ENCODE measurements around the gene PUS7L.

PUS7L gene

GRCh38 chr12:43795716-43796280 lies 37.2 kb upstream of the PUS7L start:
- WGBS = 79% methylated on average over 1 of the region's 2 CpGs
- Histone ChIP-seq H3K4me3 (ENCODE audit: insufficient read depth in 1 of 2, low read depth in 1 of 2, low read length in 2 of 2) (no peak overlapping the region), H3K4ac (ENCODE audit: low read depth in 1 of 2, low read length in 2 of 2) (no peak overlapping the region), H2AFZ (ENCODE audit: low read depth, low read length) (no peak overlapping the region), H3K18ac (ENCODE audit: low read depth in 1 of 2, low read length in 2 of 2) (no peak overlapping the region), H3K27me3 (ENCODE audit: control insufficient read depth in 1 of 2, insufficient read depth in 1 of 2, low read length in 2 of 2) (no peaks in the 10 kb centered on the region), H4K91ac (ENCODE audit: low read length) (no peak overlapping the region), H3K36me3 (ENCODE audit: control insufficient read depth in 1 of 2, insufficient read depth in 2 of 2, low read depth in 1 of 2, low read length in 2 of 2) (peaks cover 6 to 66% of the 10 kb centered on the region in 2 experiments), H2AK5ac (ENCODE audit: low read length, severe bottlenecking) (no peak overlapping the region), H4K8ac (ENCODE audit: low read length) (no peak overlapping the region), H3K9me3 (ENCODE audit: control insufficient read depth, low read length) (no peaks in the 10 kb centered on the region), H2BK5ac (ENCODE audit: low read depth, low read length, poor library complexity, severe bottlenecking) (no peak overlapping the region), H2BK15ac (ENCODE audit: low read depth, poor library complexity, severe bottlenecking) (no peak overlapping the region), H3K27ac (ENCODE audit: low read length, poor library complexity, severe bottlenecking) (no peak overlapping the region), H2BK120ac (ENCODE audit: low read depth, low read length) (no peak overlapping the region), H3K9ac (ENCODE audit: low read length) (no peak overlapping the region), H3K14ac (ENCODE audit: low read length in 2 of 2) (no peak overlapping the region), H2BK12ac (ENCODE audit: low read length in 2 of 2) (no peak overlapping the region), H3K79me1 (replicated peaks; ENCODE audit: low read length, poor library complexity, severe bottlenecking) (peaks cover 3% of the 10 kb centered on the region), H3K4me1 (ENCODE audit: control insufficient read depth, insufficient read depth, low read depth, low read length) (no peaks in the 10 kb centered on the region), H3K23ac (ENCODE audit: low read length in 2 of 2) (no peak overlapping the region), H3K4me2 (ENCODE audit: low read length, poor library complexity, severe bottlenecking) (no peak overlapping the region)
- DNase-seq = peak; percentile 55

- no peaks in the 10 kb centered on the region for H3K4me1 ChIP-seq (ENCODE audit: control insufficient read depth, insufficient read depth, low read depth, low read length)
- no peak overlapping the region for H2AK5ac ChIP-seq (ENCODE audit: low read length, severe bottlenecking)
- H3K79me1 ChIP-seq (replicated peaks; ENCODE audit: low read length, poor library complexity, severe bottlenecking) = no peaks in the 10 kb centered on the region
- no peak overlapping the region for H2BK12ac ChIP-seq (ENCODE audit: low read length in 2 of 2)
- H4K8ac ChIP-seq (ENCODE audit: low read length) = no peak overlapping the region
- DNase-seq = no peak
- no peak overlapping the region for H3K23ac ChIP-seq (ENCODE audit: low read length in 2 of 2)
- H3K36me3 ChIP-seq (ENCODE audit: control insufficient read depth in 1 of 2, insufficient read depth in 2 of 2, low read depth in 1 of 2, low read length in 2 of 2) = peaks cover 6 to 36% of the 10 kb centered on the region in 2 experiments
- H3K4ac ChIP-seq (ENCODE audit: low read depth in 1 of 2, low read length in 2 of 2) = no peak overlapping the region
- H3K9me3 ChIP-seq (ENCODE audit: control insufficient read depth, low read length) = no peaks in the 10 kb centered on the region
- H2BK120ac ChIP-seq (ENCODE audit: low read depth, low read length) = no peak overlapping the region
- H2BK5ac ChIP-seq (ENCODE audit: low read depth, low read length, poor library complexity, severe bottlenecking) = no peak overlapping the region
- H3K4me2 ChIP-seq (ENCODE audit: low read length, poor library complexity, severe bottlenecking) = no peak overlapping the region
- no peak overlapping the region for H3K4me3 ChIP-seq (ENCODE audit: insufficient read depth in 1 of 2, low read depth in 1 of 2, low read length in 2 of 2)
- no peak overlapping the region for H3K27ac ChIP-seq (ENCODE audit: low read length, poor library complexity, severe bottlenecking)
- H3K9ac ChIP-seq (ENCODE audit: low read length) = no peak overlapping the region
- H3K14ac ChIP-seq (ENCODE audit: low read length in 2 of 2) = no peak overlapping the region
- H4K91ac ChIP-seq (ENCODE audit: low read length) = no peak overlapping the region
- H3K18ac ChIP-seq (ENCODE audit: low read depth in 1 of 2, low read length in 2 of 2) = no peak overlapping the region
- no peak overlapping the region for H2BK15ac ChIP-seq (ENCODE audit: low read depth, poor library complexity, severe bottlenecking)
- H3K27me3 ChIP-seq (ENCODE audit: control insufficient read depth in 1 of 2, insufficient read depth in 1 of 2, low read length in 2 of 2) = no peaks in the 10 kb centered on the region
- no peak overlapping the region for H2AFZ ChIP-seq (ENCODE audit: low read depth, low read length)
Observed at GRCh38 chr12:43789941-43790340, 31.4 kb upstream of the PUS7L start.

GRCh38 chr12:43786899-43787693 lies 28.5 kb upstream of the PUS7L start:
- Histone ChIP-seq H4K8ac (ENCODE audit: low read length) (no peak overlapping the region), H2BK120ac (ENCODE audit: low read depth, low read length) (no peak overlapping the region), H2AK5ac (ENCODE audit: low read length, severe bottlenecking) (no peak overlapping the region), H3K9ac (ENCODE audit: low read length) (no peak overlapping the region), H3K27ac (ENCODE audit: low read length, poor library complexity, severe bottlenecking) (no peak overlapping the region), H3K23ac (ENCODE audit: low read length in 2 of 2) (no peak overlapping the region), H3K4me2 (ENCODE audit: low read length, poor library complexity, severe bottlenecking) (no peak overlapping the region), H3K9me3 (ENCODE audit: control insufficient read depth, low read length) (no peaks in the 10 kb centered on the region), H2BK12ac (ENCODE audit: low read length in 2 of 2) (no peak overlapping the region), H3K4me3 (ENCODE audit: insufficient read depth in 1 of 2, low read depth in 1 of 2, low read length in 2 of 2) (no peak overlapping the region), H3K36me3 (ENCODE audit: control insufficient read depth in 1 of 2, insufficient read depth in 2 of 2, low read depth in 1 of 2, low read length in 2 of 2) (peaks cover 3 to 55% of the 10 kb centered on the region in 2 experiments), H2AFZ (ENCODE audit: low read depth, low read length) (no peak overlapping the region), H3K27me3 (ENCODE audit: control insufficient read depth in 1 of 2, insufficient read depth in 1 of 2, low read length in 2 of 2) (no peaks in the 10 kb centered on the region), H3K4me1 (ENCODE audit: control insufficient read depth, insufficient read depth, low read depth, low read length) (no peaks in the 10 kb centered on the region), H3K79me1 (replicated peaks; ENCODE audit: low read length, poor library complexity, severe bottlenecking) (no peaks in the 10 kb centered on the region), H2BK5ac (ENCODE audit: low read depth, low read length, poor library complexity, severe bottlenecking) (no peak overlapping the region), H3K14ac (ENCODE audit: low read length in 2 of 2) (no peak overlapping the region), H3K4ac (ENCODE audit: low read depth in 1 of 2, low read length in 2 of 2) (no peak overlapping the region), H2BK15ac (ENCODE audit: low read depth, poor library complexity, severe bottlenecking) (no peak overlapping the region), H4K91ac (ENCODE audit: low read length) (no peak overlapping the region), H3K18ac (ENCODE audit: low read depth in 1 of 2, low read length in 2 of 2) (no peak overlapping the region)
- no peak for DNase-seq

GRCh38 chr12:43776498-43776897 lies 17.9 kb upstream of the PUS7L start:
- no peaks in the 10 kb centered on the region for H3K79me1 ChIP-seq (replicated peaks; ENCODE audit: low read length, poor library complexity, severe bottlenecking)
- no peak overlapping the region for H2BK5ac ChIP-seq (ENCODE audit: low read depth, low read length, poor library complexity, severe bottlenecking)
- no peaks in the 10 kb centered on the region for H3K9me3 ChIP-seq (ENCODE audit: control insufficient read depth, low read length)
- no peak overlapping the region for H4K91ac ChIP-seq (ENCODE audit: low read length)
- 33% methylated on average over 1 of the region's 3 CpGs for WGBS
- no peaks in the 10 kb centered on the region for H3K4me1 ChIP-seq (ENCODE audit: control insufficient read depth, insufficient read depth, low read depth, low read length)
- no peak overlapping the region for H3K4ac ChIP-seq (ENCODE audit: low read depth in 1 of 2, low read length in 2 of 2)
- peaks cover 0 to 83% of the 10 kb centered on the region in 2 experiments for H3K36me3 ChIP-seq (ENCODE audit: control insufficient read depth in 1 of 2, insufficient read depth in 2 of 2, low read depth in 1 of 2, low read length in 2 of 2)
- no peaks in the 10 kb centered on the region for H3K27me3 ChIP-seq (ENCODE audit: control insufficient read depth in 1 of 2, insufficient read depth in 1 of 2, low read length in 2 of 2)
- H2BK120ac ChIP-seq (ENCODE audit: low read depth, low read length) = no peak overlapping the region
- H3K4me3 ChIP-seq (ENCODE audit: insufficient read depth in 1 of 2, low read depth in 1 of 2, low read length in 2 of 2) = no peak overlapping the region
- no peak overlapping the region for H4K8ac ChIP-seq (ENCODE audit: low read length)
- no peak overlapping the region for H3K23ac ChIP-seq (ENCODE audit: low read length in 2 of 2)
- no peak overlapping the region for H3K14ac ChIP-seq (ENCODE audit: low read length in 2 of 2)
- no peak overlapping the region for H3K9ac ChIP-seq (ENCODE audit: low read length)
- no peak overlapping the region for H2AK5ac ChIP-seq (ENCODE audit: low read length, severe bottlenecking)
- H2AFZ ChIP-seq (ENCODE audit: low read depth, low read length) = no peak overlapping the region
- DNase-seq = peak; percentile 42
- H3K18ac ChIP-seq (ENCODE audit: low read depth in 1 of 2, low read length in 2 of 2) = no peak overlapping the region
- H3K27ac ChIP-seq (ENCODE audit: low read length, poor library complexity, severe bottlenecking) = no peak overlapping the region
- H3K4me2 ChIP-seq (ENCODE audit: low read length, poor library complexity, severe bottlenecking) = no peak overlapping the region
- H2BK15ac ChIP-seq (ENCODE audit: low read depth, poor library complexity, severe bottlenecking) = no peak overlapping the region
- H2BK12ac ChIP-seq (ENCODE audit: low read length in 2 of 2) = no peak overlapping the region

All from mesenchymal stem cell (in vitro differentiated cells and primary cell).